ENCODE data around the gene DHRS4.
"Not testable (repeated sequence)": the region's sequence is repeated elsewhere in the genome, so short reads cannot be mapped to it uniquely, and the experiment has no call there.

DHRS4 gene

GRCh38 chr14:23951590-23952201 lies 1.9 kb upstream of the DHRS4 start:
- no peak overlapping the region for H2AFZ ChIP-seq (ENCODE audit: low read length)
- no peaks in the 10 kb centered on the region for H3K27me3 ChIP-seq (ENCODE audit: insufficient read depth, low read length)
- H3K27ac ChIP-seq (ENCODE audit: low read depth, low read length, poor library complexity, severe bottlenecking) = no peak overlapping the region
- no peaks in the 10 kb centered on the region for H3K9me2 ChIP-seq (ENCODE audit: low read depth, low read length)
- no peaks in the 10 kb centered on the region for H4K20me1 ChIP-seq (ENCODE audit: insufficient read depth, low read length)
- no peaks in the 10 kb centered on the region; the same call in 1 of the 2 replicates for H3K36me3 ChIP-seq (ENCODE audit: insufficient read depth, low read length)
- H3F3A ChIP-seq (ENCODE audit: insufficient read depth, low read length) = no peaks in the 10 kb centered on the region
- no peak overlapping the region for H3K9ac ChIP-seq (ENCODE audit: low read length)
- no peak overlapping the region for H3K4me2 ChIP-seq (ENCODE audit: low read length)
- peaks cover 16% of the 10 kb centered on the region for H3K4me1 ChIP-seq (ENCODE audit: insufficient read depth, low read length, severe bottlenecking)
- H3K4me3 ChIP-seq (ENCODE audit: low read depth, low read length, poor library complexity, severe bottlenecking) = no peak overlapping the region
- TF ChIP-seq CTCF (IDR thresholded peaks at IDR 0.05; ENCODE audit: low read length) (no peak; the same call in 1 of the 2 replicates), EZH2 (IDR thresholded peaks at IDR 0.05; ENCODE audit: borderline replicate concordance, low read length) (no peak)
- H3K79me2 ChIP-seq (ENCODE audit: insufficient read depth, low read length) = no peaks in the 10 kb centered on the region
- H3K9me3 ChIP-seq (ENCODE audit: low read length) = no peaks in the 10 kb centered on the region

- H4K20me1 ChIP-seq (ENCODE audit: insufficient read depth, low read length); H3K36me3 ChIP-seq (ENCODE audit: insufficient read depth, low read length); H3F3A ChIP-seq (ENCODE audit: insufficient read depth, low read length); H3K27me3 ChIP-seq (ENCODE audit: insufficient read depth, low read length); H3K9me3 ChIP-seq (ENCODE audit: low read length); H3K79me2 ChIP-seq (ENCODE audit: insufficient read depth, low read length); H2AFZ ChIP-seq (ENCODE audit: low read length); H3K9me2 ChIP-seq (ENCODE audit: low read depth, low read length); H3K27ac ChIP-seq (ENCODE audit: low read depth, low read length, poor library complexity, severe bottlenecking): not testable (repeated sequence)
- peak overlapping the region; percentile 73 for H3K4me2 ChIP-seq (ENCODE audit: low read length)
- H3K4me3 ChIP-seq (ENCODE audit: low read depth, low read length, poor library complexity, severe bottlenecking) = peak overlapping the region; percentile 85
- H3K9ac ChIP-seq (ENCODE audit: low read length) = peak overlapping the region; percentile 80
- peaks cover 16% of the 10 kb centered on the region for H3K4me1 ChIP-seq (ENCODE audit: insufficient read depth, low read length, severe bottlenecking)
These were observed 480 bp upstream of the DHRS4 start for GRCh38 chr14:23953116-23953463.

GRCh38 chr14:23954279-23954614 lies 677 bp downstream of the DHRS4 start:
- Histone ChIP-seq H3K4me1 (ENCODE audit: insufficient read depth, low read length, severe bottlenecking) (peaks cover 16% of the 10 kb centered on the region), H3K4me3 (ENCODE audit: low read depth, low read length, poor library complexity, severe bottlenecking) (peak overlapping the region; percentile 85), H3K9ac (ENCODE audit: low read length) (peak overlapping the region; percentile 80), H3K4me2 (ENCODE audit: low read length) (peak overlapping the region; percentile 73)
- H3K79me2 ChIP-seq (ENCODE audit: insufficient read depth, low read length); H2AFZ ChIP-seq (ENCODE audit: low read length); H3K9me2 ChIP-seq (ENCODE audit: low read depth, low read length); H4K20me1 ChIP-seq (ENCODE audit: insufficient read depth, low read length); H3F3A ChIP-seq (ENCODE audit: insufficient read depth, low read length); H3K36me3 ChIP-seq (ENCODE audit: insufficient read depth, low read length); H3K27me3 ChIP-seq (ENCODE audit: insufficient read depth, low read length); H3K9me3 ChIP-seq (ENCODE audit: low read length); H3K27ac ChIP-seq (ENCODE audit: low read depth, low read length, poor library complexity, severe bottlenecking): not testable (repeated sequence)
- peak; percentile 7; the same call in 1 of the 2 replicates for TF ChIP-seq CTCF (IDR thresholded peaks at IDR 0.05; ENCODE audit: low read length)

GRCh38 chr14:23954965-23955364 lies 1.4 kb downstream of the DHRS4 start:
- Histone ChIP-seq H3K4me3 (ENCODE audit: low read depth, low read length, poor library complexity, severe bottlenecking) (peak overlapping the region; percentile 85), H3K4me2 (ENCODE audit: low read length) (peak overlapping the region; percentile 73)
- H3K9me3 ChIP-seq (ENCODE audit: low read length) = not testable (repeated sequence)

GRCh38 chr14:23955811-23956210 lies 2.2 kb downstream of the DHRS4 start:
- H4K20me1 ChIP-seq (ENCODE audit: insufficient read depth, low read length); H3F3A ChIP-seq (ENCODE audit: insufficient read depth, low read length); H3K9me3 ChIP-seq (ENCODE audit: low read length); H2AFZ ChIP-seq (ENCODE audit: low read length); H3K79me2 ChIP-seq (ENCODE audit: insufficient read depth, low read length); H3K4me2 ChIP-seq (ENCODE audit: low read length); H3K9ac ChIP-seq (ENCODE audit: low read length); H3K9me2 ChIP-seq (ENCODE audit: low read depth, low read length); H3K36me3 ChIP-seq (ENCODE audit: insufficient read depth, low read length); H3K4me3 ChIP-seq (ENCODE audit: low read depth, low read length, poor library complexity, severe bottlenecking); H3K27ac ChIP-seq (ENCODE audit: low read depth, low read length, poor library complexity, severe bottlenecking); H3K27me3 ChIP-seq (ENCODE audit: insufficient read depth, low read length): not testable (repeated sequence)
- H3K4me1 ChIP-seq (ENCODE audit: insufficient read depth, low read length, severe bottlenecking) = peaks cover 16% of the 10 kb centered on the region

More at GRCh38 chr14:23954965-23955364, 1.4 kb downstream of the DHRS4 start:
- not testable (repeated sequence) for H3K27me3 ChIP-seq (ENCODE audit: insufficient read depth, low read length); H3F3A ChIP-seq (ENCODE audit: insufficient read depth, low read length); H3K27ac ChIP-seq (ENCODE audit: low read depth, low read length, poor library complexity, severe bottlenecking); H3K9me2 ChIP-seq (ENCODE audit: low read depth, low read length); H3K79me2 ChIP-seq (ENCODE audit: insufficient read depth, low read length); H2AFZ ChIP-seq (ENCODE audit: low read length); H3K36me3 ChIP-seq (ENCODE audit: insufficient read depth, low read length); H4K20me1 ChIP-seq (ENCODE audit: insufficient read depth, low read length)
- peaks cover 16% of the 10 kb centered on the region for H3K4me1 ChIP-seq (ENCODE audit: insufficient read depth, low read length, severe bottlenecking)
- peak overlapping the region; percentile 80; the same call in 1 of the 2 replicates for H3K9ac ChIP-seq (ENCODE audit: low read length)

GRCh38 chr14:23957913-23958569 lies 4.5 kb downstream of the DHRS4 start:
- H3K79me2 ChIP-seq (ENCODE audit: insufficient read depth, low read length); H3K4me3 ChIP-seq (ENCODE audit: low read depth, low read length, poor library complexity, severe bottlenecking); H2AFZ ChIP-seq (ENCODE audit: low read length); H3K9me2 ChIP-seq (ENCODE audit: low read depth, low read length); H3K4me2 ChIP-seq (ENCODE audit: low read length); H3K27me3 ChIP-seq (ENCODE audit: insufficient read depth, low read length); H3F3A ChIP-seq (ENCODE audit: insufficient read depth, low read length); H3K36me3 ChIP-seq (ENCODE audit: insufficient read depth, low read length); H3K9ac ChIP-seq (ENCODE audit: low read length); H4K20me1 ChIP-seq (ENCODE audit: insufficient read depth, low read length); H3K27ac ChIP-seq (ENCODE audit: low read depth, low read length, poor library complexity, severe bottlenecking); H3K9me3 ChIP-seq (ENCODE audit: low read length): not testable (repeated sequence)
- H3K4me1 ChIP-seq (ENCODE audit: insufficient read depth, low read length, severe bottlenecking) = peaks cover 13% of the 10 kb centered on the region
